Lung (tissue), 12 donors: ENCODE measurements around the gene GLUD2. TPM values are rescaled to one million over a fixed set of nuclear protein-coding genes. Genes with fewer than 3 reads are reported as not detected.

Experiments used
- ATAC-seq: fragments of 200-7000 bp; cut with Tn5 transposase; one replicate; pipeline ENCODE4 v1.9.1; 2020; ENCODE audit warnings: moderate number of reproducible peaks; ENCODE audit not compliant: insufficient read depth, low FRiP score
- DNase-seq, 3 donors: peaks; one replicate each; pipeline ENCODE4 v3.0.0-alpha.2; 2013 to 2017
- H3K27ac ChIP-seq, 2 donors: one replicate each; pipeline ENCODE4 v1.5.1; 2013; ENCODE audit warnings: mild to moderate bottlenecking in 2 of 2, moderate library complexity in 2 of 2, control low read depth in 1 of 2, inconsistent platforms in 1 of 2, low read depth in 1 of 2, low read length in 1 of 2
- H3K27me3 ChIP-seq, 3 donors: one replicate each; pipeline ENCODE4 v1.5.1; 2013; ENCODE audit warnings: low read length in 2 of 3; ENCODE audit not compliant: control insufficient read depth in 3 of 3, insufficient read depth in 3 of 3
- H3K36me3 ChIP-seq, 4 donors: one replicate each; pipeline ENCODE4 v1.5.1; 2013; ENCODE audit warnings: low read length in 4 of 4, mild to moderate bottlenecking in 1 of 4, moderate library complexity in 1 of 4; ENCODE audit not compliant: control insufficient read depth in 4 of 4, insufficient read depth in 4 of 4
- H3K4me1 ChIP-seq, 5 donors: one replicate each; pipeline ENCODE4 v1.5.1; 2013; ENCODE audit warnings: low read length in 5 of 5, mild to moderate bottlenecking in 2 of 5, moderate library complexity in 1 of 5; ENCODE audit not compliant: control insufficient read depth in 5 of 5, insufficient read depth in 5 of 5
- H3K4me3 ChIP-seq: one replicate; pipeline ENCODE4 v1.5.1; 2013; ENCODE audit warnings: mild to moderate bottlenecking, control low read depth, moderate library complexity
- H3K9ac ChIP-seq, 2 donors: one replicate each; pipeline ENCODE4 v1.5.1; 2013; ENCODE audit warnings: low read length in 2 of 2, control low read depth in 1 of 2; ENCODE audit not compliant: insufficient read depth in 1 of 2
- H3K9me3 ChIP-seq, 4 donors: one replicate each; pipeline ENCODE4 v1.5.1; 2013; ENCODE audit warnings: low read length in 3 of 4, mild to moderate bottlenecking in 1 of 4, moderate library complexity in 1 of 4; ENCODE audit not compliant: control insufficient read depth in 4 of 4, insufficient read depth in 3 of 4
- CTCF ChIP-seq: IDR thresholded peaks from 2 replicates; pipeline ENCODE4 v1.5.1; 2012; ENCODE audit warnings: mild to moderate bottlenecking; ENCODE audit errors: control extremely low read depth, extremely low read depth
- WGBS, 2 donors: extraction: QIAGEN DNeasy Blood & Tissue Kit; methylation state at CpG; one replicate each; pipeline ENCODE4 v1.1.7; 2013; 5-methylcytosine and 5-hydroxymethylcytosine counted together
- polyA plus RNA-seq, 2 donors: library from polyadenylated mRNA; stranded (reverse); fragments of 200-250 nt; gene quantifications; one replicate each; pipeline ENCODE4 v1.2.1, GENCODE V29; 2013
- total RNA-seq, 2 donors: library from RNA; depleted of rRNA in 1 of 2; stranded (reverse); fragments of >200 nt in 1 of 2; gene quantifications; one replicate each; pipeline ENCODE4 v1.2.1, GENCODE V29; 2014 to 2021
- donor health status: control.
- donor health status: control.
- donor health status: Bipolar disorder and iron deficiency.
- donor health status: healthy.
- donor health status: DM: yes; HTN: yes; CAD: no.

Gene GLUD2
- total and polyA plus RNA-seq, 4 donors: 0.35 to 2.6 (median 1.5) TPM

- WGBS, 2 donors: 56 to 80% methylated on average over 3 of the region's 3 CpGs
These were observed 11.3 kb upstream of the GLUD2 start for GRCh38 chrX:121036137-121036536.

GRCh38 chrX:121036951-121037350 is 10.5 kb upstream of the GLUD2 start:
- H3K36me3 ChIP-seq: no peaks in the 10 kb centered on the region
- ATAC-seq: no peak
- TF ChIP-seq CTCF: no peak
- H3K27ac ChIP-seq: no peak overlapping the region
- peaks cover 0 to 2% (median 0%) of the 10 kb centered on the region in 3 donors for H3K27me3 ChIP-seq
- DNase-seq: no peak
- H3K4me1 ChIP-seq: no peaks in the 10 kb centered on the region
- no peaks in the 10 kb centered on the region for H3K9me3 ChIP-seq
- 62 to 79% methylated on average over 4 of the region's 4 CpGs for WGBS, 2 donors
- H3K9ac ChIP-seq: no peak overlapping the region
- H3K4me3 ChIP-seq: no peak overlapping the region

More at GRCh38 chrX:121036137-121036536, 11.3 kb upstream of the GLUD2 start:
- H3K9me3 ChIP-seq: no peaks in the 10 kb centered on the region
- H3K4me3 ChIP-seq: no peak overlapping the region
- H3K9ac ChIP-seq: no peak overlapping the region
- H3K27me3 ChIP-seq: peaks cover 0 to 2% (median 0%) of the 10 kb centered on the region in 3 donors
- H3K4me1 ChIP-seq: no peaks in the 10 kb centered on the region
- ATAC-seq: no peak
- TF ChIP-seq CTCF: no peak
- no peak overlapping the region for H3K27ac ChIP-seq
- no peaks in the 10 kb centered on the region for H3K36me3 ChIP-seq
- DNase-seq: no peak

- DNase-seq (no peak), ATAC-seq (no peak)
- no peak overlapping the region for H3K9ac ChIP-seq
- no peak for TF ChIP-seq CTCF
- peaks cover 0 to 2% (median 0%) of the 10 kb centered on the region in 3 donors for H3K27me3 ChIP-seq
- no peak overlapping the region for H3K27ac ChIP-seq
- H3K4me1 ChIP-seq: no peaks in the 10 kb centered on the region
- H3K36me3 ChIP-seq: no peaks in the 10 kb centered on the region
- H3K4me3 ChIP-seq: no peak overlapping the region
- H3K9me3 ChIP-seq: peaks cover 0 to 5% (median 0%) of the 10 kb centered on the region in 4 donors
These were observed 3.4 kb downstream of the GLUD2 start for GRCh38 chrX:121050781-121051180.

GRCh38 chrX:121052122-121052521 is 4.7 kb downstream of the GLUD2 start:
- H3K36me3 ChIP-seq: no peaks in the 10 kb centered on the region

More at GRCh38 chrX:121052122-121052521, 4.7 kb downstream of the GLUD2 start:
- DNase-seq: no peak
- Histone ChIP-seq H3K4me3 (no peak overlapping the region), H3K4me1 (no peaks in the 10 kb centered on the region), H3K27ac (no peak overlapping the region), H3K9ac (no peak overlapping the region), H3K27me3 (peaks cover 0 to 2% (median 0%) of the 10 kb centered on the region in 3 donors), H3K9me3 (peaks cover 0 to 5% (median 0%) of the 10 kb centered on the region in 4 donors)
- no peak for ATAC-seq
- WGBS, 2 donors: 76 to 94% methylated on average over 2 of the region's 2 CpGs
- no peak for TF ChIP-seq CTCF
